Neutrophil (primary cell): ENCODE results near the gene CPED1.

ENCODE experiments used
- H3K27ac ChIP-seq: fragments of 200-600 bp; sonication (generic); 2 replicates; pipeline ENCODE4 v1.5.1; 2016; ENCODE audit warnings: mild to moderate bottlenecking, moderate library complexity
- H3K27me3 ChIP-seq: fragments of 200-600 bp; sonication (generic); 2 replicates; pipeline ENCODE4 v1.6.0; 2016; ENCODE audit warnings: mild to moderate bottlenecking
- H3K36me3 ChIP-seq: fragments of 200-600 bp; sonication (generic); 2 replicates; pipeline ENCODE4 v1.5.1; 2017
- H3K4me1 ChIP-seq, 2 experiments: fragments of 200-600 bp in 1 of 2; sonication (generic) in 1 of 2; 1 replicate in 1 of 2; 2 replicates in 1 of 2; pipeline versions ENCODE4 v1.5.1 to v1.6.1; 2013 to 2016; ENCODE audit warnings: low read depth in 1 of 2, low read length in 1 of 2, mild to moderate bottlenecking in 1 of 2, moderate library complexity in 1 of 2; ENCODE audit not compliant: control insufficient read depth in 1 of 2, insufficient read depth in 1 of 2
- H3K4me3 ChIP-seq, 2 experiments: fragments of 200-600 bp in 1 of 2; sonication (generic) in 1 of 2; 1 replicate in 1 of 2; 2 replicates in 1 of 2; pipeline ENCODE4 v1.5.1; 2013 to 2016; ENCODE audit warnings: low read depth in 1 of 2, low read length in 1 of 2, mild to moderate bottlenecking in 1 of 2, moderate library complexity in 1 of 2
- H3K9me3 ChIP-seq: fragments of 200-600 bp; sonication (generic); 2 replicates; pipeline ENCODE4 v1.5.1; 2016
- CTCF ChIP-seq: fragments of 200-600 bp; sonication (generic); IDR thresholded peaks from 2 replicates; pipeline ENCODE4 v1.5.1; 2016; ENCODE audit warnings: antibody characterized with exemption

CPED1 gene

GRCh38 chr7:121132940-121133339 is 144.4 kb downstream of the CPED1 start:
- no peak overlapping the region for H3K27ac ChIP-seq
- no peak overlapping the region for H3K4me3 ChIP-seq
- no peaks in the 10 kb centered on the region for H3K4me1 ChIP-seq
- TF ChIP-seq CTCF: no peak
- H3K36me3 ChIP-seq: no peaks in the 10 kb centered on the region
- H3K9me3 ChIP-seq: no peaks in the 10 kb centered on the region
- H3K27me3 ChIP-seq: no peaks in the 10 kb centered on the region

GRCh38 chr7:121133444-121133843 is 144.9 kb downstream of the CPED1 start:
- Histone ChIP-seq H3K9me3 (no peaks in the 10 kb centered on the region), H3K4me3 (no peak overlapping the region), H3K27me3 (no peaks in the 10 kb centered on the region), H3K36me3 (no peaks in the 10 kb centered on the region), H3K4me1 (no peaks in the 10 kb centered on the region), H3K27ac (no peak overlapping the region)
- TF ChIP-seq CTCF: no peak

GRCh38 chr7:121137580-121137979 is 149.1 kb downstream of the CPED1 start:
- no peak overlapping the region for H3K4me3 ChIP-seq
- H3K36me3 ChIP-seq: no peaks in the 10 kb centered on the region
- no peak overlapping the region for H3K27ac ChIP-seq
- H3K4me1 ChIP-seq: no peaks in the 10 kb centered on the region
- no peaks in the 10 kb centered on the region for H3K27me3 ChIP-seq
- TF ChIP-seq CTCF: no peak
- H3K9me3 ChIP-seq: no peaks in the 10 kb centered on the region

GRCh38 chr7:121138262-121138933 is 149.9 kb downstream of the CPED1 start:
- Histone ChIP-seq H3K27ac (no peak overlapping the region), H3K36me3 (no peaks in the 10 kb centered on the region), H3K4me3 (no peak overlapping the region), H3K9me3 (no peaks in the 10 kb centered on the region), H3K4me1 (no peaks in the 10 kb centered on the region), H3K27me3 (no peaks in the 10 kb centered on the region)
- TF ChIP-seq CTCF: no peak

- Histone ChIP-seq H3K27ac (no peak overlapping the region), H3K27me3 (no peaks in the 10 kb centered on the region), H3K9me3 (no peaks in the 10 kb centered on the region), H3K4me1 (no peaks in the 10 kb centered on the region), H3K4me3 (no peak overlapping the region), H3K36me3 (no peaks in the 10 kb centered on the region)
- no peak for TF ChIP-seq CTCF
Measured at GRCh38 chr7:121139427-121139826, 150.9 kb downstream of the CPED1 start.
